Measurements from ENCODE around the gene LUC7L3.
"Not testable (repeated sequence)": the region's sequence is repeated elsewhere in the genome, so short reads cannot be mapped to it uniquely, and the experiment has no call there.

The LUC7L3 gene

DNA sequence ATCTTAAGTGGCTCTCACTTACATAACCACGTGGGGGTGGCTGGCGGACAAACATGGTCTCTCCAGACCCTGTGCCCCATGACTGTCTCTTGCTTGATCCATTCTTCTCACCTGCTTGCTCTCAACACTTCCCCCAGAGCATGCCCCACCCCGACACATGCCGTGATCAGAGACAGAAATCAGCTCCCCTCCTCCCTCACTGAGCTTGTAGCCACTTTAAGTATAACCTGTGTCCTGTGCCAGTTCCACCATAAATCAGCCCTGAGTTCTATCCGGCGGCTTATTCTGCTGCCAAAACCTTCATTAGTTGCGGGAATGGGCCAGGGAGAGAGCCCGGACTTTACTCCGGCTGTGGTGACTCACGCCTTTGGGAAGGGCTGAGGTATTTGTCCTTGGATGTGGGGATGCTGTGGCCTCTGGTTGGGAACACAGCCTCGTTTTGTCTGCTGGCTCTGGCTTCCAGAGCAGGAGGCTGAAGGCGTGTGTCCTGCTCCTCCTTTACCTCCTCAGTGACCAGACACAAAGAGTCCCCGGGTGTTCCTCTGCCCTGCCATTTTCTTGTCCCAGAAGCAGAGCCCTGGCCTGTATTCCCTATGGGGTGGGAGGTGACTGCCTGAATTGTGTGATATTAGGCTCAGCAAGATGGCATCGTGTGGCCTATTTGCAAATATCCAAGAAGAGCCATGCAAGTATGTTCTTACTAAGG, 32.8 kb upstream of the LUC7L3 start:
- DNase-seq (ENCODE audit: low read depth): no peak

DNA sequence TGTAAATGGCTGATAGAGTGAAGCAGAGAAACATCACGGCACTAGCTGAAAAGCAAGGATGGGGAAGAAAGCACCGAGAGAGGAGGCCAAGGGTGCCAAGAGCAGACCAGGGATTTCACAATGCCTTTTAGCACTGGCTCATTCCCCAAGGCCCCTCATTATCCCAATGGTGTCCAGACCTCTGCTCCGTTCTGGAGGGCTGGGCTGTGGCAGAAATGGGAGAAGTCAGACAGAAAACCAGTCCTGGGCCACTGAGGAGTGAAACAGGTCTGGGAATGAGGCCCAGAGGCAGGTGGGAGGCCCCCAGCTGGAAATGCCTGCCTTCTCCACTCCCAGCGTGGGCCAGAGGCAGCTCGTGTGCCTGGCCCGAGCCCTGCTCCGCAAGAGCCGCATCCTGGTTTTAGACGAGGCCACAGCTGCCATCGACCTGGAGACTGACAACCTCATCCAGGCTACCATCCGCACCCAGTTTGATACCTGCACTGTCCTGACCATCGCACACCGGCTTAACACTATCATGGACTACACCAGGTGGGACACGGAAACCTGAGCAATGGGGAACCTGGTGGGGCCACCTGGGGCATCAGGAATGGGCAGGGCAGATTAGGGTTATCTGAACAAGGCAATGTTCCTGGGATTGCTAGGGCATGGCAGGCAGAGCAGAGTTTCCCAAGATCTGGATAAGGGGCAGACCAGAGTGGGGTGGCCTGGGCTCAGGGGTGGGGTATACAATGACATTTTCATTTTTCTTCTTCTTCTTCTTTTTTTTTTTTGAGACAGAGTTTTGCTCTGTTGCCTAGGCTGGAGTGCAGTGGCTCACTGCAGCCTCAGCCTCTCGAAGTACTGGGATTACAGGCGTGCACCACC, 32.0 kb upstream of the LUC7L3 start:
- DNase-seq (ENCODE audit: low read depth): no peak

DNA sequence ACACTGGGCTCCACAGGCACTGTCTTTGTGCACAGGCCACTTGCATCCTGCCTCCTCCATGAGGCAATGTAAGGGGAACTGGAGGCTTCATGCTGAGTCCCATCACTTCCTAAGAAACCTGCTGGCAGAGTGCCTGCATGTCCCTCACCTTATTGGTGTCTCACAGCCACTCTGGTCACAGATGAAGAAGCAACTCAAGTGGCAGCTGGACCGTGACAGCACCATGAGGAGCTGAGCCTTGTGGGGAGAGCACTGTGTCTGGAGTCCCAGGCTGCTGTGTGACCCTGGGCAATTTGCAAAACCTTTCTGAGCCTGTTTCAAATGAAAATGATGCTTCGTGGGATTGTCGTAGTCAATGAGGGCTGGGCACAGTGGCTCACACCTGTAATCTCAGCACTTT, 31.2 kb upstream of the LUC7L3 start:
- no peak for DNase-seq (ENCODE audit: low read depth)

DNA sequence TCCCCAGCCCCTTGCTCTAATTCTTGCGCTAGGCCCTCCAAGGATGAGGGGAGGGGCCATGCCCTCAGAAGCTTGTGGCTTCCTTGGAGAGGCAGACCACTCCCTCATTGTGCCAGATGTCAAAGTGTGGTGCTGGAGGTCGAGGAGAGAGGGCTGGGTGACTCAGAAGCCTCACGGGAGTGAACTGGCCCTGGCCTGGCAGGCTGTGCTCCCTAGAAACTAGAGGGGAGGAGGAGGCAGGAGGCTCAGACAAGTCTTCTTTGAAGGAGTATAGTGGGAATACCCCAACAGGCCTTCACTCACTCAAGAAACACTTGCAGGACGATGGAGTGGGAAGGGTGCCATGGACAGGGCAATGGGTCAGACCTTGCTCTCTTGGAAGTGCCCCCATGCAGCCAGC, 30.2 kb upstream of the LUC7L3 start:
- DNase-seq (ENCODE audit: low read depth): no peak

DNA sequence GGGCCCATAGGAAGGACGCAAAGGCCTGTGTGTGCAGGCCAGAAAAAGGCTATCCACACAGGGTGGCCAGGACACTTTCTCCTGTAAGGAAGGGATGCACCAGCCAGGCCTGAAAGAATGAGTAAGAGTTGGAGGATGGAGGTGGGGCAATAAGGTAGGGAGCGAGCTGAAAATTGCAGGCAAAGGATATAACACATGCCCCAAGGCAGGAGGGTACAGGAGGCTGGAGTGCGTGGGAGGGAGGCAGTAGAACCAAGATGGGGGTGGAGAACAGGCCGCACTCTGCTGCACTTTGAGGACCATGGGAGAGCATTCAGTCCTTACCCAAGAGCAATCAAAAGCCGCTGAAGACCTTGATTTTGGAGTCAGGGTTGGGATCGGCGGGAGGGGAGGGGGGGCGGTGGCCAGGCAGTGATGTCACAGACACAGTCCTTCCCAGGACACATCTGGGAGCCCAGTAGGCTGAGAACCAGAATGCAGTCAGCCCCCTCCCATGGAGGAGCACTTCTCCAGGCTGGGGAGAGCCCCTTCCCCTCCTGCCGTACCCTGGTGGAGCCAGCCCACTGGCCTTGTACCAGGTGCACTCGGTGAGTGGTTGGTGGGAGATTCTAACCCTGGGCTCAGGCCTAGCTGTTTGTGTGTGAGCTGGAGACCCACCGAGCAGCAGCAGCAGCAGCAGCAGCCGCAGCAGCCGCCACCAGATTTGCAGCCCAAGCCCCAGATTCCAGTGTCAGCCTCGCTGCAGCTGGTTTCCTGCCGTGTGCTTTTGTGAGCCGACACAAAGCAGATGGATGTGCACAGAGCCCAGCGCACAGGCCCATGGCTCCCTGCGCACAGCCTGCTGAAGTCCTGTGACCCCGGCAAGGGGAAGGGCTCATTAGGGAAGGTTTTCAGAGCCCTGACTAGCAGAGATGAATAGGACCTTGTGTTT, 29.2 kb upstream of the LUC7L3 start:
- DNase-seq (ENCODE audit: low read depth): no peak

DNA sequence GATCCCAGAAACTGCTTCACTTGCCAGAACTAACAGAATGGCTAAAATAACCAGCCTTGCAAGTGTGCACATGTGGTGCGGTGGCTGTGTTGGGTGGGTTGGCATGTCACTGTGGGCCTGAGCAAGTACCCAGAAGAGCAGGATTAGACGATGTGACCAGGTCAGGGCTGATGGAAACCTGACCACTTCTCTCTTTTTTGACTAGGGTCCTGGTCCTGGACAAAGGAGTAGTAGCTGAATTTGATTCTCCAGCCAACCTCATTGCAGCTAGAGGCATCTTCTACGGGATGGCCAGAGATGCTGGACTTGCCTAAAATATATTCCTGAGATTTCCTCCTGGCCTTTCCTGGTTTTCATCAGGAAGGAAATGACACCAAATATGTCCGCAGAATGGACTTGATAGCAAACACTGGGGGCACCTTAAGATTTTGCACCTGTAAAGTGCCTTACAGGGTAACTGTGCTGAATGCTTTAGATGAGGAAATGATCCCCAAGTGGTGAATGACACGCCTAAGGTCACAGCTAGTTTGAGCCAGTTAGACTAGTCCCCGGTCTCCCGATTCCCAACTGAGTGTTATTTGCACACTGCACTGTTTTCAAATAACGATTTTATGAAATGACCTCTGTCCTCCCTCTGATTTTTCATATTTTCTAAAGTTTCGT, 28.4 kb upstream of the LUC7L3 start:
- DNase-seq (ENCODE audit: low read depth): no peak

DNA sequence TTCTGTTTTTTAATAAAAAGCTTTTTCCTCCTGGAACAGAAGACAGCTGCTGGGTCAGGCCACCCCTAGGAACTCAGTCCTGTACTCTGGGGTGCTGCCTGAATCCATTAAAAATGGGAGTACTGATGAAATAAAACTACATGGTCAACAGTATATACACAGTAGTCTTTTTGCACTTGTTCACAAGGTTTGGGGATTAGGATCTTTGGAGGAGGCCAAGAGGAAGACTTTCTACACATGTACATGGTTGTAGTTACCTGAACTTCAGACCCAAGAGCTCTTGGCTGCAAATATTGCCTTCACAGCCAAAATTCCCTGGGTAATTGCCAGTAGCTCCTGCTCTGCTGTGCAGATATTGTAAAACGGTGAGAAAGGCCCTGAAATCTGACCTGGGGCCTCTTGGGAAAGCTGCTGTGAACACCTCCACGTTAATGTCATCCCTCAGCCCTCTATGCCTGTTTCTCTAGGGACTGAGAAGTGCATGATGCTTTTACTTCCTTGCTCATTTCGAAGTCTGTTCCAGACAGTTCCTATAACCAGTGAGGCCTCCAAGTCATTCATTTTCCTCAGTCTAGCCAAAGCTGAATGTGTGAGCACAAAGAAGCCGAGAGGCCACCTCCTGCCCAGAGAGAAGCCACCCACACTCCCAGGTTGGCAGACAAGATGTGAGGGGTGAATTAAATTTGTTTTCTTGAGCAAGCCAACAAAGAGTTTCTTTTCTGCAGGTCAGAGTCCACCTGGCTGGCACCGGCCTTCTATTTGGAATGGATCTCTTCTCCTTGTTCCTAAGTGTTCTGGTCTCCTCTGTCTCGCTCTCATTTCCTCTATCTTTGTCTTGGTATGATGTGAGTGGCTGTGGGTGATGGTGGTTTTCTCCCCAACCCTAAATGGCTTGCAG, 27.6 kb upstream of the LUC7L3 start:
- no peak for DNase-seq (ENCODE audit: low read depth)

DNA sequence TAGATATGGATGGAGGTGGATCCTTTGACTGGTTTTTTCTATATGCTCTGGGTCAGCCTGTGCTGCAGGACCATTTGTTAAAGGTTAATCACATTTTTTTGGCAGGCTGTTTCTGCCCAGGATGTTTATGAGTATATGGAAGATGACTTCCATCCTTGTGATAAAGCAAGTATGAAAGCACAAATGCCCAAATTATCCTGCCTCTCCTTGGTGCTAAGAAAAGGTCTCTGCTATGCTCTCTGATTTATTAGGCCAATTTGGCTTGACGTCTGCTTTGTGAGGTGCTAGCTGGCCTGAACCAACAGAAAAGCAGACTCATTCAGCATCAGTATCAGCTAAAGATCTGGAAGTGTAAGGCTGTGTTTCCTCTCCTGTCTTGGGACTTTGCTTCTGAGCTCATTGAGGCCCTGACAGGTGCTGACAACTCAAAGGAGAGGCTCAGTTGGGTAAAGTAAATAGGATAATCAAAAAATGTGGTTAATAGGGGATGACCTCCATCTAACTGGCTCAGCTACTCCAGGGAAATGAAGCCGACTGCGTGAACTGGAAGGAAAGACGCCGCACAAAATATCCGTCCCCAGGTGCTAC, 26.9 kb upstream of the LUC7L3 start:
- DNase-seq (ENCODE audit: low read depth): no peak

DNA sequence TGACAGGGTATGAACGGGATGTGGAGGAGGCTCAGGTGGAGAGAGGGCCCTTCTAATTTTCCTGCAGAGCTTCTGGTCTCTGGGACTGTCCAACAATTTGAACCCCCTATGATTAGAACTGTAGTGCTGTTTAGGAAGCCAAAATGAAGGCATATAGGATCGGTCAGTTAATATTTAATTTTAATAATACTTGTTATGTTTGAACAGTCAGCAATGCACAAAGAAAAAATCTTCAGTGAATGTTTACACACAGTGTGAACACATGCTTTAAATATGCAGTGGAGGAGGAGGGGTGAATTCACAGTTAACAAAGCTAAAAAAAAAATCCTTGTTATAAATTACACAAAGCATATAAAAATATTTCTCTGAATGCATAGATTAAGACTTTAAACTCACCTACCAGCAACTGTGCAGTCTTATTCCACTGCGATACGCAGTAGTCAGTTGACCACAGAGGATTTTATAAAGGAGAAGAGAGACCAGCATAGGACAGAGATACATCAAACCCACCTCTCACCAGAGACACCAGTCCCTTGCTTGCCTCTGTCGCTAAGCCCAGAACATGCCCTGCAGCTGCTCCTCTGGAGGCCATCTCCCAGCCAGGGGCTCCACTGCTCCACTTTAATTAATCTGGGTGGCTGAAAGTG, 26.2 kb upstream of the LUC7L3 start:
- no peak for DNase-seq (ENCODE audit: low read depth)

DNA sequence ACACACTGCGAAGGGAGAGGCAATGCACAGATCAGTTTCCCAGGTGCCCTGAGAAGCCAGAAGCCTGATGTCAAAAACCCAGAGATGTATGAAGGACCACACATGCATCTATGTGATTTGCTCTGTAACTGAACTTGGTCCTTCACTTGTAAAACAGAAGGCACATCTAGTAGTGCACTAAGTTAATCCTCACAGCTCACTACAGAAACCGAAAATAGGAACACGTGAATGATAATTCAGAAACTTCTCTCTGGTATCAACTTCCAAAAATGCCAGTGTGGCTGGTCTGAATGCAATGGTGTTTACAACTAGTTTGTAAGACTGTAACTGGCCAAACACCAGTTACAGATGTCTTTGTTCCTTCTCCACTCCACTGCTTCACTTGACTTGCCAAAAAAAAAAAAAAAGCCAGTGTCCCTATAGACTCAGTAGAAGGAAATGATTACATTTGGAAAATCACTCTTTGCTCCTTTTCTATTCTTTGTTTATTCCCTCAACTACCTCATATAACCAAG, 23.0 kb upstream of the LUC7L3 start:
- DNase-seq (ENCODE audit: low read depth): no peak

DNA sequence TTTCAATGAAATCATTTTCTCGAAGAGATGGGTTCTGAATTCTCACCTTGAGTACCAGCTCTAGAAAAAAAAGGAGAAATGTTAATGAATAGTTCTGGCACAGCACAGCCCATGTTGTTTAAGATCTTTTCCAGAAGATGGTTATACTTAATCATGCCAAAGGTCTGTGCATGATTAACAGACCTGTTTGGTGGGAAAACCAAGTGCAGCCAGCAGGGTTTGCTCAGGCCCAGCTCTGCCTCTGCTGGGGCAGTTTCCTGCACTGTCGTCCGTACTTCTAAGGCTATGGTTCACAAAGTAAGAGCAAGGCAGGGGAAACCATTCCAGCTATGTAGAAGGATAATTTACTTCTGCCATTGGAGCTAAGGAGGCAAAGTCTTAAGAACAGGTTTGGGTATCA, 22.3 kb upstream of the LUC7L3 start:
- no peak for DNase-seq (ENCODE audit: low read depth)

DNA sequence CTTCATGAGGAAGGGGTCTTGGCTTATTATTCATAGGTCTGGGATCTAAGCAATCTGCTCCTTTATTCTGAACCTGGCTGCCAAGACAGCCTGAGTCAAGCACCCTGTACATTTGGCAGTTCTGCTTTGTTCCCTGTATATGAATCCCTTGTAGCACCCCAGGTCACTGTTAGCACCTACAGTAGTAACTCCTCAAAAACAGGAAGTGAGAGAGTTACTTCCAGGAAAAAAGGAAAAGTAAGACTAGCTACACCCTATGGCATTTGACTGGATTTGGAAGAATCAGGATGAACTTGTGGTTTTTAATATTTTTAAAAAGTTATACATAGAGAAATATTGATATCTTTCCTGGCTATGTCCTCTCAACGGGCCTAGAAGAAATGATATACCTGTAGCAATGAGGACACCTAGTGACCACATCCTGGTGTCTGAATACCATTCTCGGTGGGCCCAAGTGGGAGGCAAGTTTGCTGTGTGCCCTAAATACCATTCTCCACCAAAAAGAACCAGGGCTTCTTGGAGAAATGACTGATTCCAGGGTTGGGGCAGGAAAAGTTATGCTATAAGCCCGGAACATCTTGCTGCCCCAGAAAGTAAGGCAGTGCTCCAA, 21.6 kb upstream of the LUC7L3 start:
- DNase-seq (ENCODE audit: low read depth): no peak

DNA sequence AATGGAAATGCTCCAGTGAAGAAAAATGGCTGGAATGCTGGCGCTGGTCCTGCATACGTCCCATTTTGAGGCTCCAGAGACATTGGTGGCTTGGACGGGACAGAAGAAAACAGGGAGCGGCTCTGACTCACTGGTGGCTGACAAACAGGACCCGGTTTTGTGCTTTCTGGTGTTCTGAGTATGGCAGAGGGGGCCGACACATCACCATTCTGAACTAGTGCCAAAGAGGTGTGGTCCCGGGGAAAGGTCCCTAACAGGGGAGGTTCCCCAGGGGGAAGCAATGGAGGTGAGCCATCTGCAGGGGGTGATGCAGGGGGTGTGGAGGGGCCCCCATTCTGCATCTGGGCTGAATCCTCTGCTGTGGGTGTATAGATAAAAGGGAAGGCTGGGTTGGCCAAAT, 20.0 kb upstream of the LUC7L3 start:
- DNase-seq (ENCODE audit: low read depth): no peak

DNA sequence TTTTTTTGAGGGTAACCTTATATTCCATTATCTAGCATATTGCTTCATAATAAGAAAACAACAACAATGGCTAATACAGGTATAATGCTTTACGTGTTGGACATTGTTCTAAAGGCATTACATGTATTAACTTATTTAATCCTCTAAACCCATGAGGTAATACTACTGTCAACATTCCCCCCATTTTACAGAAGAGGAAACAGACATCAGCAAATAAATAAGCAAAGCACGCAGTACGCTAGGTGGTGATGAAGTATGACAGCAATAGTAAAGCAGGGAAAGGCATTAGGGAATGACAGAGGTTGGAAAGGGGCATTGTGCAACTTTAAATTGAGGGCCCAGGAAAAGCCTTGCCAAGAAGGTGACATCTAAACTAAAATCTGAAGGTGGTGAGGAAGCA, 16.2 kb upstream of the LUC7L3 start:
- DNase-seq (ENCODE audit: low read depth): no peak

DNA sequence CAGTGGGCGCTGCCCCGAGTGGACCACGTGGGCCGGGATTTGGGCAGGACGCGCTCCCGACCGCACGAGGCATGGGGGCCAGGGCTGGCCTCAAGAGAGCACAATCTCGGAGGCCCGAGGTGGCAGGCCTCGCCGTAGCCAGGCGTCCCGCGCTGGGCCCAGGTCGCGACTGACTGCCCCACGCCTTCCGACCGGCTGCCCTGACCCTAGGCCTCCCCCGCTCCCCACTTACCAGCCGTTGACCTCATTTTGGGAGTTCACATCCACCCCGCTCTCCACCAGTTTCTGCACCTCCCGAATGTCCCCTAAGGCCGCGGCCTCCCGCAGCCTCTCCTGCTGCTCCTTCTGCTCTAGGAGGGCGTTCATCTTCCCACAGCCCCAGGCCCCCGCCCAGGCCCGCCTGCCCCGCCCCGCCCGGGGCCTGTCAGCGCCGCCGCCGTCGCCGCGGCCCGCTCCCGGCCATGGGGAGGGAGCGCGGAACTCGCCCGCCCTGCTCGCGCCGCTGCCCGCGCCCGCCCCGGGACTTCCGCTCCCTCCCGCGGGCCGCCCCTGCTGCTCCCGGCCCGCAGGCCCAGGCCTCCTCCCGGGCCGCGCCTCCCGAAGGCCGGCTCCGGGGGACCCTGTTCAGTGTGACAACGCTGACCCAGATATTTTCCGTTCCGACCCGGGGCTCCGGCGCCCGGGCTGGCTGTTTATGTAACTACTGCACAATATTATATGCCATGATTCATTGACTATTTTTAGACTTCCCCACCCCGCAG, 11.9 kb upstream of the LUC7L3 start, which contains the start of gene ANKRD40:
ANKRD40 (minus strand) TSS at position 626 of the 761 bp plus-strand sequence; CDS start at position 366, 260 bp downstream.
- peak; percentile 86 for DNase-seq (ENCODE audit: low read depth)

DNA sequence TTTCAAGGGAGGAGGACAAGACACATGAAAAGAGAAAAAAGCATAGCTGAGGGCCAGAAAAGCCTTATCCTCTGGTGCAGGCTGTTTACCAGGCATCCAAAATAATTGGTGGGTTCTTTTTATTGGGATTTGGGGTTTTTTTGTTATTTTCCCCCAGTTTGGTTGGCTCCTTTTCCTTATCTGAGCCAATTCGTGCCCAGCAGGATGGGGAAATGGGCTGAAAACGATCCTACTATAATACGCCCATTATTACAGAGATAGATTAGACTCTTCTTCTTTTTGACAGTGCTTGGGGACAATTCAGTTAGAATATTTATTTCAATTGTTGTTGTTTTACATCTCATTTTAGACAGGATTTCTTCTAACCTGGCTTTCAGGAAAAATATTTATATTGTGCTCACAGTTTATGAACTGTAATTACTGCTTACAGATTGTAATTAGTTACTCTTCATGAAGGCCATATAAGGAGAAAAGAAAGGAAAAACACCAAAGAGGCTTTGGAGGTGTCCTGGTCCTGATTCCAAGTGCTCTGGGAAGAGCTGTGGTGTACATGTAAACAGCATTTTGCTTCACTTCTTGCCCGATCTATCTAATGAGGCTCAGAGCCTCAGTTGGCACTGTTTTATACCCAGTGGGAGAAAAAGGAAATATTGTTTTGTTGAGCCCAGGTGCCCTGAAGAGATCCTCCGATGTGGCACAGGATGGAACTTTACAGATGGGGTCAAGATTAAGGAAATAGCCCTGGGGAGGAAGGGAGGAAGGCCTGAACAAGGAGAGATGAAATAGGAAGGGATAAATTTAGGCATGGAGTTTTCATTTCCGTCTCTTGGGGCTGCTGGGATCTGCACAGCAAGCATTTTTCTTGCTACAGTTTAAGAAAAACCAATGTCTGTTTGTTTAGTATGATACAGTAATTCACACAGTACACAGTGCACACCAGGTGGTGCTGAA, 11.1 kb upstream of the LUC7L3 start:
- no peak for DNase-seq (ENCODE audit: low read depth)

DNA sequence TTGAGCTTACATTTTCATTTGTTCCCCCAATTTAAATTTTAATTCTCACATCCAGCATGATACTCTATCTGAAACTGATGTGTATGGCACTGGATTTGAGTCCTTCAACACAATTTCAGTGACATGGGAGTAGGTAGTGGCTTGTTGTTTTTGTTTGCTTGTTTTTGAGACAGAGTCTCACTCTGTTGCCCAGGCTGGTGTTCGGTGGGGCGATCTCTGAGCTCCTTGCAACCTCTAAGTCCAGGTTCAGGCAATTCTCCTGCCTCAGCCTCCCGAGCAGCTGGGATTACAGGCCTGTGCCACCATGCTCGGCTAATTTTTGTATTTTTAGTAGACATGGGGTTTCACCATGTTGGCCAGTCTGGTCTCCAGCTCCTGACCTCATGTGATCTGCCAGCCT, 10.3 kb upstream of the LUC7L3 start:
- DNase-seq (ENCODE audit: low read depth): not testable (repeated sequence)

Measured in stimulated activated CD8-positive, alpha-beta memory T cell treated with anti-CD3 and anti-CD28 coated beads, Interleukin-15, amount 100 ng/mL, for 24 hours (primary cell).